Neuronal stem cell (in vitro differentiated cells): ENCODE measurements around the gene WHAMM.
A peak's percentile ranks its signal among the peaks of the same experiment; 100 is the strongest.

ENCODE experiments used
- DNase-seq: peaks from one replicate; pipeline ENCODE4 v3.0.0-alpha.2; 2013; ENCODE audit warnings: low spot score
- H2AFZ ChIP-seq: one replicate; pipeline ENCODE4 v1.6.1; 2013; ENCODE audit warnings: mild to moderate bottlenecking, low read length, inconsistent platforms
- H2AK5ac ChIP-seq: 2 replicates; pipeline ENCODE4 v1.6.1; 2013; ENCODE audit warnings: low read depth, mild to moderate bottlenecking, inconsistent platforms, low read length, moderate library complexity, mixed read lengths
- H2BK120ac ChIP-seq: 2 replicates; pipeline ENCODE4 v1.6.1; 2013; ENCODE audit warnings: low read depth, mild to moderate bottlenecking, inconsistent platforms, low read length, moderate library complexity, mixed read lengths
- H2BK12ac ChIP-seq: one replicate; pipeline ENCODE4 v1.6.1; 2013; ENCODE audit warnings: low read length, inconsistent platforms
- H2BK15ac ChIP-seq: 2 replicates; pipeline ENCODE4 v1.6.1; 2013; ENCODE audit warnings: mild to moderate bottlenecking, low read length, inconsistent platforms, mixed read lengths
- H2BK5ac ChIP-seq: one replicate; pipeline ENCODE4 v1.6.1; 2013; ENCODE audit warnings: inconsistent platforms, mild to moderate bottlenecking, low read length, moderate library complexity
- H3K14ac ChIP-seq: one replicate; pipeline ENCODE4 v1.6.1; 2013; ENCODE audit warnings: low read length, inconsistent platforms
- H3K18ac ChIP-seq: 2 replicates; pipeline ENCODE4 v1.6.1; 2013; ENCODE audit warnings: low read length, inconsistent platforms
- H3K23ac ChIP-seq: 2 replicates; pipeline ENCODE4 v1.6.1; 2013; ENCODE audit warnings: low read depth, mild to moderate bottlenecking, mixed read lengths, low read length, inconsistent platforms; ENCODE audit not compliant: poor library complexity
- H3K27ac ChIP-seq: replicated peaks from 3 replicates; pipeline ENCODE4 v1.5.1; 2013; ENCODE audit warnings: low read length, inconsistent platforms
- H3K27me3 ChIP-seq, 3 experiments: 2 replicates each; pipeline ENCODE4 v1.6.1; 2013; ENCODE audit warnings: low read length in 3 of 3, mild to moderate bottlenecking in 2 of 3, inconsistent platforms in 1 of 3, low read depth in 1 of 3, mixed read lengths in 1 of 3, moderate library complexity in 1 of 3; ENCODE audit not compliant: control insufficient read depth in 3 of 3, insufficient read depth in 3 of 3
- H3K36me3 ChIP-seq, 2 donors: replicated peaks in 1 of 2; 2 replicates each; pipeline ENCODE4 v1.6.1; 2013; ENCODE audit warnings: low read length in 2 of 2; ENCODE audit not compliant: control insufficient read depth in 2 of 2, insufficient read depth in 2 of 2
- H3K4ac ChIP-seq: 2 replicates; pipeline ENCODE4 v1.6.1; 2013; ENCODE audit warnings: inconsistent platforms, mild to moderate bottlenecking, low read length, moderate library complexity
- H3K4me1 ChIP-seq, 2 donors: 1 replicate in 1 of 2; 2 replicates in 1 of 2; pipeline ENCODE4 v1.6.1; 2013; ENCODE audit warnings: low read length in 2 of 2, low read depth in 1 of 2; ENCODE audit not compliant: control insufficient read depth in 2 of 2, insufficient read depth in 1 of 2
- H3K4me2 ChIP-seq: one replicate; pipeline ENCODE4 v1.6.1; 2013; ENCODE audit warnings: mild to moderate bottlenecking, low read length, inconsistent platforms; ENCODE audit not compliant: insufficient read depth, poor library complexity, severe bottlenecking
- H3K4me3 ChIP-seq, 2 donors: 2 replicates each; pipeline ENCODE4 v1.5.1; 2013; ENCODE audit warnings: low read length in 2 of 2, mild to moderate bottlenecking in 2 of 2, inconsistent platforms in 1 of 2, moderate library complexity in 1 of 2
- H3K79me1 ChIP-seq: one replicate; pipeline ENCODE4 v1.6.1; 2013; ENCODE audit warnings: low read depth, mild to moderate bottlenecking, inconsistent platforms, low read length, moderate library complexity
- H3K9ac ChIP-seq: one replicate; pipeline ENCODE4 v1.6.1; 2013; ENCODE audit warnings: mild to moderate bottlenecking, low read depth, low read length, inconsistent platforms; ENCODE audit not compliant: poor library complexity
- H3K9me3 ChIP-seq, 2 donors: replicated peaks in 1 of 2; 2 replicates each; pipeline versions ENCODE3 to v1.6.1; 2013; ENCODE audit warnings: low read length in 2 of 2, mild to moderate bottlenecking in 2 of 2, inconsistent platforms in 1 of 2, low read depth in 1 of 2, mixed read lengths in 1 of 2, moderate library complexity in 1 of 2; ENCODE audit not compliant: control insufficient read depth in 2 of 2, insufficient read depth in 1 of 2
- H4K8ac ChIP-seq: one replicate; pipeline ENCODE4 v1.6.1; 2013; ENCODE audit warnings: low read depth, mild to moderate bottlenecking, inconsistent platforms, low read length, moderate library complexity
- H4K91ac ChIP-seq: one replicate; pipeline ENCODE4 v1.6.1; 2013; ENCODE audit warnings: low read length, low read depth, mild to moderate bottlenecking, inconsistent platforms; ENCODE audit not compliant: poor library complexity
- WGBS, 2 donors: extraction: QIAGEN DNeasy Blood & Tissue Kit; methylation state at CpG; one replicate each; pipeline ENCODE4 v1.1.7; 2013; ENCODE audit warnings: missing lambda C conversion rate in 2 of 2, mixed read lengths in 1 of 2; ENCODE audit not compliant: insufficient read length in 2 of 2, insufficient replicate concordance in 1 of 2; ENCODE audit errors: extremely low coverage in 2 of 2; 5-methylcytosine and 5-hydroxymethylcytosine counted together

Gene WHAMM

DNA sequence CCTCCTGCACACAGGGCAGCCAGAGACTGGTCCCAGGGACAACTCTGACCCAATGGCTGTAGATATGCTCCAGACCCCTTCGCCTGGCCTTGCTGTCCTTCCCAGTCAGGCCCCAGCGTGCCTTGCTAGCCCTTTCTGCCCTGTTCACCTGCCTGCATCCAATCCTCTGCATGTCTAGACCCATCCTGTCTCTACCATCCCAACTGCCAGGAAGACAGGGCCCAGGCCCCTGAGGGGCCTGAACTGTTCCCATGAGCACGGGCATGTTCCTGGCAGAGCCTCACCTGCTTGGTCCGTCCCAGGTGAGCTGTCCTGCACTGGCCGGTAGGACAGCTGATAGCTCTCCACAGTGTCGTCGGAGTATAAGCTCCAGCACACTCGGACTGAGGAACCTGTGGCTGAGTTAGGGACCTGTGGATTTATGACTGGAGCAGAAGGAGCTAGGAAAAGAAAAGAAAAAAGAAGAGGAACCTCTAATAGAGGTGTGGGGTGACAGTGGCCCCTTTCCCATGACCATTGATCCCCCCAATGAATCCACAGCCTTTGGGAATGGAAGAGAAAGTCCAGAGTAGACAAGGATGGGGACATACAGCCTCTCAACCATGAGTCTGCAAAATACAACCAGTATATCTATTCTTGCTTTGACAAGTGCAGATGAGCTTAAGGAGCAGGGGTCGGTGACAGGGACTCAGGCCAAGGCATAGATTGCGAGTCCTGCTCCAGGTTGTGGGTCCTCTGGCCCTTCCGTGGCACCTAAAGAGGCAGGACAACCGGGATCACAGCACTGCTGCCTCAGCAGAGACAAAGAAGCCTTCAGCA, 37.4 kb upstream of the WHAMM start:
- H2BK12ac ChIP-seq = no peak overlapping the region
- no peaks in the 10 kb centered on the region for H3K27me3 ChIP-seq
- H4K8ac ChIP-seq = no peak overlapping the region
- no peak overlapping the region for H3K23ac ChIP-seq
- no peak for DNase-seq
- no peak overlapping the region for H3K4me3 ChIP-seq
- WGBS, 2 donors = no CpG with 5 or more reads among the region's 12 CpGs
- H3K14ac ChIP-seq = no peak overlapping the region
- no peak overlapping the region for H3K9ac ChIP-seq
- H2BK120ac ChIP-seq = no peak overlapping the region
- no peaks in the 10 kb centered on the region for H3K4me1 ChIP-seq
- no peaks in the 10 kb centered on the region for H3K9me3 ChIP-seq
- H3K36me3 ChIP-seq = no peaks in the 10 kb centered on the region
- peak overlapping the region; percentile 30 for H3K18ac ChIP-seq
- no peak overlapping the region for H2AFZ ChIP-seq
- no peak overlapping the region for H3K4ac ChIP-seq
- no peak overlapping the region for H2AK5ac ChIP-seq
- no peak overlapping the region for H2BK15ac ChIP-seq
- no peak overlapping the region for H3K4me2 ChIP-seq
- H4K91ac ChIP-seq = no peak overlapping the region
- no peak overlapping the region for H3K27ac ChIP-seq
- H2BK5ac ChIP-seq = no peak overlapping the region
- no peaks in the 10 kb centered on the region for H3K79me1 ChIP-seq

DNA sequence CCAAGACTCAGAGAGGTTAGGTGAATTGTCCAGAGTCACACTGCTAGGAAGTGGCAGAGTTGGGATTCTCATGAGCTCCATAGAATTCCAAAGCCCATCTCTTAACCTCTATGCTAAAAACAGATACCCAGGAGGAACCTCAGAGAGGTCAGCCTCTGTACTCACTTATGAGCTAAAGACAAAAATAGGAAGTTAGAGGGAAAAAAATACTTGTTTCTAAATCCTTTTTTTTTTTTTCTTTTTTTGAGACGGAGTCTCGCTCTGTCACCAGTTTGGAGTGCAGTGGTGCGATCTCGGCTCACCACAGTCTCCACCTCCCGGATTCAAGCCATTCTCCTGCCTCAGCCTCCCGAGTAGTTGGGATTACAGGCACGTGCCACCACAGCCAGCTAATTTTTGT, 34.9 kb upstream of the WHAMM start:
- Histone ChIP-seq H3K79me1 (no peaks in the 10 kb centered on the region), H2BK120ac (no peak overlapping the region), H3K4me3 (no peak overlapping the region), H3K27ac (no peak overlapping the region), H2BK5ac (no peak overlapping the region), H3K4me2 (no peak overlapping the region), H2AK5ac (no peak overlapping the region), H3K18ac (no peak overlapping the region), H3K27me3 (no peaks in the 10 kb centered on the region), H2BK12ac (no peak overlapping the region), H3K9ac (no peak overlapping the region), H3K4me1 (no peaks in the 10 kb centered on the region), H2AFZ (no peak overlapping the region), H3K4ac (no peak overlapping the region), H3K36me3 (no peaks in the 10 kb centered on the region), H3K14ac (no peak overlapping the region), H2BK15ac (no peak overlapping the region), H3K23ac (no peak overlapping the region), H3K9me3 (no peaks in the 10 kb centered on the region), H4K8ac (no peak overlapping the region), H4K91ac (no peak overlapping the region)
- WGBS, 2 donors = no CpG with 5 or more reads among the region's 7 CpGs
- no peak for DNase-seq

DNA sequence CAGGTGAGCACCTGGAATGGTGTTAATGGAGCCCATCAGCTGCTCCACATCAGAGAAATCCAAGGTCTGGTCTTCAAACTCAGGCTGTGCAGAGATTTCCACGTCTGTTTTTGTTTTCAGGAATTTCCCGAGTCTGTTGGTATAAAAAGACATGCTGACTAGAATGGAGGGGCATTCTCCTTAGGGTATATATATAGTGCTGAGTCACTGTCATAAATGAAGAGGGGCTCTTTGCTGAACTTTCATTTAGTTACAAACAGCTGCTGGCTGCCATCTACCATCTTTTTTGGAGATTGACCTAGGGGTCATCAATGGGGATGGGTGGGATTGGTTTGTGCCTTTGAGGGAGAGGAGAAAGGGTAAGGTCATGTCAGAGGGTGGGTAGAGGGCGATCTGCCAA, 30.7 kb upstream of the WHAMM start:
- no peak overlapping the region for H2BK15ac ChIP-seq
- no peak overlapping the region for H2AK5ac ChIP-seq
- H3K4me3 ChIP-seq = no peak overlapping the region
- H3K79me1 ChIP-seq = no peaks in the 10 kb centered on the region
- H2AFZ ChIP-seq = no peak overlapping the region
- no peaks in the 10 kb centered on the region for H3K9me3 ChIP-seq
- WGBS, 2 donors = no CpG with 5 or more reads among the region's 3 CpGs
- H3K4me1 ChIP-seq = no peaks in the 10 kb centered on the region
- H2BK12ac ChIP-seq = no peak overlapping the region
- DNase-seq = no peak
- no peak overlapping the region for H3K14ac ChIP-seq
- no peaks in the 10 kb centered on the region for H3K36me3 ChIP-seq
- no peak overlapping the region for H2BK5ac ChIP-seq
- H4K91ac ChIP-seq = no peak overlapping the region
- no peak overlapping the region for H3K9ac ChIP-seq
- H3K27me3 ChIP-seq = no peaks in the 10 kb centered on the region
- H3K4ac ChIP-seq = no peak overlapping the region
- no peak overlapping the region for H4K8ac ChIP-seq
- no peak overlapping the region for H3K18ac ChIP-seq
- H3K23ac ChIP-seq = no peak overlapping the region
- H3K27ac ChIP-seq = no peak overlapping the region
- H2BK120ac ChIP-seq = no peak overlapping the region
- no peak overlapping the region for H3K4me2 ChIP-seq

DNA sequence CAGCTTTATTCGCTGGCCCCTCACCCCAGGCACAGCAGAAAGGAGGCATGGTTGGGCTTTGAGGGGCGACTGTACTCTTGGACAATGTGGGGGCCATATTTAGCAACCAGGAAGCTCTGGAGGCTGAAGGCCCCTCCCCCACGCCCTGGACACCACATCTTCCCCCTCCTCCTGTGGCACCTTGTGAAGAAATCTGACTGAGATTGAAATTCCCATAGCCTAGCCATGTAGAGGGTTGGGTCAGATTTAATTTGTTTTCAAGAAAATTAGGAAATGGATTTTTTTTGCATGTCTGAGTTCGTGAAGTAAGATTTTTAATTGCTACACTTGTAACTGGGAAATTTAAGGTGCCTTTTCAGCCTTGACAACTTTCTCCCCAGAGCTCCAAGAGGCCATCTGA, 28.1 kb upstream of the WHAMM start:
- no peak overlapping the region for H3K9ac ChIP-seq
- H3K23ac ChIP-seq = no peak overlapping the region
- H2BK12ac ChIP-seq = no peak overlapping the region
- WGBS, 2 donors = no CpG with 5 or more reads among the region's 4 CpGs
- H2AK5ac ChIP-seq = no peak overlapping the region
- no peak overlapping the region for H2BK120ac ChIP-seq
- H4K91ac ChIP-seq = no peak overlapping the region
- H3K4ac ChIP-seq = no peak overlapping the region
- no peaks in the 10 kb centered on the region for H3K27me3 ChIP-seq
- H3K4me2 ChIP-seq = no peak overlapping the region
- H3K18ac ChIP-seq = no peak overlapping the region
- H3K4me3 ChIP-seq = no peak overlapping the region
- H3K36me3 ChIP-seq = no peaks in the 10 kb centered on the region
- H3K14ac ChIP-seq = no peak overlapping the region
- H2BK5ac ChIP-seq = no peak overlapping the region
- no peak overlapping the region for H3K27ac ChIP-seq
- H2BK15ac ChIP-seq = no peak overlapping the region
- no peaks in the 10 kb centered on the region for H3K4me1 ChIP-seq
- no peaks in the 10 kb centered on the region for H3K79me1 ChIP-seq
- H2AFZ ChIP-seq = no peak overlapping the region
- no peaks in the 10 kb centered on the region for H3K9me3 ChIP-seq
- H4K8ac ChIP-seq = no peak overlapping the region
- no peak for DNase-seq
